Thyroid gland (tissue), 4 donors: ENCODE data around the gene AK9.

Source experiments
- CTCF ChIP-seq, 6 experiments: fragments of 200-600 bp in 3 of 6; fragments of 450-650 bp in 3 of 6; sonication (generic) in 3 of 6; IDR thresholded peaks; one replicate each; pipeline ENCODE4 v1.5.1; 2016 to 2019; ENCODE audit warnings: antibody characterized with exemption in 6 of 6, mild to moderate bottlenecking in 2 of 6, inconsistent platforms in 1 of 6, moderate library complexity in 1 of 6
- POLR2A ChIP-seq, 2 donors: fragments of 450-650 bp; IDR thresholded peaks; one replicate each; pipeline ENCODE4 v1.6.1; 2017; ENCODE audit warnings: antibody characterized with exemption in 2 of 2, mild to moderate bottlenecking in 2 of 2, moderate library complexity in 1 of 2

- TF ChIP-seq CTCF (IDR thresholded peaks at IDR 0.05) (no peak), POLR2A (IDR thresholded peaks at IDR 0.05) (no peak)
Measured at GRCh38 chr6:109498936-109499335, 192.1 kb downstream of the AK9 start.
